Subcutaneous adipose tissue (tissue), 4 donors: ENCODE results near the gene MYOD1. TPM values are rescaled to one million over a fixed set of nuclear protein-coding genes. Genes with fewer than 3 reads are reported as not detected.

Experiments used
- total RNA-seq, 4 donors: library from RNA; depleted of rRNA; stranded (reverse); fragments of >200 nt; gene quantifications; one replicate each; pipeline ENCODE4 v1.1.0, GENCODE V29; 2016
- TF ChIP-seq, protein P1 (sequence below): fragments of 450-650 bp; IDR thresholded peaks from one replicate; pipeline ENCODE4 v1.5.1; 2016; ENCODE audit warnings: low read depth, mild to moderate bottlenecking, control low read depth, antibody characterized with exemption, moderate library complexity

Gene MYOD1
- total RNA-seq, 4 donors from 2014 or later = not detected

DNA sequence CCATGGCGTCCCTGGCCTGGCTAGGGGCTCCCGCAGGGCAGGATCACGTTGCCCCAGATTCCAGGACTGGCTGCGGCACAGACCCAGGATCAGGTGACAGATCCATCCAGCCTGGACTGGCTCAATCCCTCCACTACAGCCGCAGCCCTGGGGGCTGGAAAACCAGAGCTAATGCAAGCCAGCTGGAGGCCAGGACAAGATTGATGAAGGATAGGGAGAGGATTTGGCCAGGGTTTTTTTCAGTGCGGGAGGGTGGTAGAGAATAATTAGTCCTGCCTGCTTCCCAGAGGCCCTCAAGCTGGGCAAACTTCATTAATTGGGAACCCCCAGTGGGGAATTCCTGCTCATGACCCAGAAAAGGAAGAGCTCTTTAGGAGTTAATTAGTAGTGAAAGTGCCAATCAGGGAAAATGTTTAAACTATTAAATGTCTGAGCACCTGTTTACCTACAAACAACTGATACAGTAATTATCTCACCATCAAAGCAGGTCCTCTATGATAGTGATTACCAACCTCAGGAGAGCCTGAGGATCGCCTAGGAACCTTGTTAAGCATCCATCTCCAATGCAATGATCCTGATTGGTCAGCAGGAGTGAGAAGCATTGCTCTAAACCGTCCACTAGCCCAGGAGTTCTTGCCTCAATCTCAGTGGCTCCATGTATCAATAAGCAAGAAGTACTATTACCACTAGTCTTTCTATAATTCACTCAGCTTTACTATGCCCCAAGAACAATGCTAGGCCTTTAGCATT is 33.0 kb upstream of the MYOD1 start:
- TF ChIP-seq, protein P1, sequence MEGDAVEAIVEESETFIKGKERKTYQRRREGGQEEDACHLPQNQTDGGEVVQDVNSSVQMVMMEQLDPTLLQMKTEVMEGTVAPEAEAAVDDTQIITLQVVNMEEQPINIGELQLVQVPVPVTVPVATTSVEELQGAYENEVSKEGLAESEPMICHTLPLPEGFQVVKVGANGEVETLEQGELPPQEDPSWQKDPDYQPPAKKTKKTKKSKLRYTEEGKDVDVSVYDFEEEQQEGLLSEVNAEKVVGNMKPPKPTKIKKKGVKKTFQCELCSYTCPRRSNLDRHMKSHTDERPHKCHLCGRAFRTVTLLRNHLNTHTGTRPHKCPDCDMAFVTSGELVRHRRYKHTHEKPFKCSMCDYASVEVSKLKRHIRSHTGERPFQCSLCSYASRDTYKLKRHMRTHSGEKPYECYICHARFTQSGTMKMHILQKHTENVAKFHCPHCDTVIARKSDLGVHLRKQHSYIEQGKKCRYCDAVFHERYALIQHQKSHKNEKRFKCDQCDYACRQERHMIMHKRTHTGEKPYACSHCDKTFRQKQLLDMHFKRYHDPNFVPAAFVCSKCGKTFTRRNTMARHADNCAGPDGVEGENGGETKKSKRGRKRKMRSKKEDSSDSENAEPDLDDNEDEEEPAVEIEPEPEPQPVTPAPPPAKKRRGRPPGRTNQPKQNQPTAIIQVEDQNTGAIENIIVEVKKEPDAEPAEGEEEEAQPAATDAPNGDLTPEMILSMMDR = no peak

DNA sequence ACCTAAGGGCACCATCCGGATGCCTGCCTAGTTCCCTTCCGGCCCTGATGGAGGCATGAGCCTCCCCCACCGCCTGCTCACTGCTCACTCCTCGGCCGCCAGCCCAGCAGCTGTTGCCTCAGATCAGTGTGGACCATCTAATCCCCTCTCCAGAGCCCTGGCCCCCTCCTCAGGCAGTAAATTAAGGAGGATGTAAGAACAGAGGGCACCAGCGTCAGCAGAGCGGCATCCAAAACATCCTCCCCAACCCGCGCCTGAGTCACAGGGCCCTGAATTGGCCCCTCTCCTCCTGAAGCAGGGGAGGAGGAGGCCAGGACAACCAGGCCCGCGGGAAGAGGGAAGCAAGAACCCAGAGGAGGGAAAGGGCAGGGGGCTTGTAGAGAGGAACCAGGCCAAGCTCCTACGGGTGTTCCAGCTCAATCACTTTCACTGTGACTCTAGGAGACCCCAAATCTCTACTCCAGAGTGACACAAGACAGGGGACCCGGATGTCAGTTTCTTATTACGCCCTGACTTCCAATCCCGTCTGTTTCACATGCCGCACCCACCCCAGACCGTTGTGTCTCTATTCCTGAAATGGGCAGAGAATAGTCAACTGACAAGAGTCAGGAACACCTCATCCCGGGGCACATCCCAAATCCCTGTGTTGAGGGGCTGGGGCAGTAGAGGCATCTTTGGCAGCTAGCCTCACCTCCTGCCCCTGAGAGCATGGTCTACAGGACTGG is 31.3 kb upstream of the MYOD1 start:
- TF ChIP-seq, protein P1 = no peak

DNA sequence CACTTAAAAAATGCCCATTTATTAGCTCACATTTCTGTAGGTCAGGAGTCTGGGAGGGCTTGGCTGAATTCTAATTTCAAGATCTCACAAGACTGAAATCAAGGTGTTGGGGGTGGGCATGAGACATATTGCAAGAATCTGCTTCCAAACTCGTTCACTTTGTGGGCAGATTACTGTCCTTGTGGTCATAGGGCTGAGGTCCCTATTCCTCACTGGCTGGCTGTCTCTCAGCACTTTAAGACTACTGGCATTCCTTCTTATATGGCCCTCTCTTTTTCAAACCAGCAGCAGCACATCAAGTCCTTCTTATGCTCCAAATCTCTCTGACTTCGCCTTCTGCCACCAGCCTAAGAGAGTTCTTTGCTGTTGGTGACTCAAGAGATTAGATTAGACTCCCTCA is 27.8 kb upstream of the MYOD1 start:
- TF ChIP-seq, protein P1 = no peak

DNA sequence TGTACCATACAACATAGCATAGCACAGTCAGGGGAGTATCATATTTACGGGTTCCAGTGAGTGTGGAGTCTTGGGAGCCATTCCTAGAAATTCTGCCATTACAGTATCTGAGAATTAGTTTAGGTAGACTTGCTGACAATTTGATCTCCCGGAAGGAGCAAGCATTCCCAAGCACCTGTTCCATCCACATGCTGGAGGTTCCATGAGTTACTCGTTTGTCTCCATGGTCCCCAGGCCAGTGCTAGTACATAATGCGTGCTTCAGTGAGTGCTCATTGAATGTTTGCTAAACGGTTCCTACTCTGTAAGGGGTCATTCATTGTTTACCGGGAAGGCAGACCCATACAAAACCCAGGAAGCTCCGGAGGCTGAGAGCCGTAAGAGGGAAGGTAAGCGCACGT is 27.4 kb upstream of the MYOD1 start:
- TF ChIP-seq, protein P1 = no peak

DNA sequence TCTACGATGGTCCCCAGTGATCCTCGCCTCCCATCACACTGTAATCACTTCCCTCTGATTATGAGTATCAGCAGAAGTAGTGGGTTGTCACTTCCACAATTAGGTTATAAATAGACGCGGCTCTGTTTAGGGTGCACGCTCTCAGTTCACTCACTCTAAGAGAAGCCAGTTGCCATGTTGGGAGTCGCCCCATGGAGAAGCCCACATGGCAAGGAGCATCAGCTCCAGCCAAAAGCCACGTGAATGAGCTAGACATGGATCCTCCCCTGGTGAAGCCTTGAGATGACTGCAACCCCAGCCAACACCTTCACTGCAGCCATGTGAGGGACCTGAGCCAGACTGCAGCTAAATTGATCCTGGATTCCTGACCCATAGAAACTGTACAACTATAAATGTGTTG is 26.4 kb upstream of the MYOD1 start:
- TF ChIP-seq, protein P1 = no peak

DNA sequence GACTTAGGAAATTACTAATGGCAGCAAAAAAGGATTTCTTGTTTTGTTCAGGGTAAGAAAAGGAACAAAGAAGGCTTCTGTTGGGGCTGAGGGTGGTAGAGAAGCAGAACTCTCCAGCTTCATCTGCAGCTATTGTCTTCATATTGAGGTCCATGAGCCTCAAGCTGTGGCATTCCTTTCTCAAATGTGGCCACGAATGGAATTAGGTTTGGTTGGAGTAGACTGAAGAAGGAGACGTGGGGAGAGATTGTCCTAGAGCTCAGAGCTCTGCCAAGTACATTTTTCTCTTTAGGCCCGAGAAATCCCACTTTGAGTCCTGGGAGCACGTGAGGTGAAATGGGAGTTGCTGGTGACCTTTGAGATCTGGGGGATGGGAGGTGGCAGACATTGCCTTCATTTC is 25.8 kb upstream of the MYOD1 start:
- TF ChIP-seq, protein P1 = no peak

DNA sequence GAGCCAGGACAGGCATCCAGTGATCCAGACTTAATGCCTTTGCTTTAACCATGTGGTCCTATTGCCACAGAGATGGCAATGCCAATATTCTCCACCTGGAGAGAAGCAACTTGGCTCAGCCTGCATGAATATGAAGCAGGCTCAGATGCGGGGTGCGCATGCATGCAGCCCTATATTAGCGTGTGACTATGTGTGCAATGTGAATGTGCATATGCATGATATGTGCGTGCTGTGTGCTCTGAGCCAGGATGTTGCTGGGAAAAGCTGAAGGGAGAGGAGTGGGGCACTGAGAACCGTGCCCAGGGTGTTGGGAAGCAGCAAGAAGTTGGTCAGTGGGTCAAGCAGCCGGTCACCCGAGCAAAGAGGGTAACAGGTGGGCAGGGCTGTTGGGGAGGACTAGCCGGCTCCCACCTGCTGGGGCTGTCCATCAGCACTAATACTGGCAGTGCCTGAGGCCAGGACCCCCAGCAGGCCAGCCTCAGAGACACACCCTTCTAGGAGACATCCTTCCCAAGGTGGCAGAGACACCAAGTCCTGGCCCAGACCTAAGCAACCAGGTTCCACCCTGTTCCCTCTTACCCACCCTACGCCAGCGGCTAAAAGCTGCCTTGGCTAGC is 24.8 kb upstream of the MYOD1 start:
- TF ChIP-seq, protein P1 = no peak
